GM12801 (cell line): ENCODE results near the gene RPL13A.

Source experiments
- TF ChIP-seq, protein P1 (sequence below): IDR thresholded peaks from one replicate; pipeline ENCODE4 v1.5.1; 2011; ENCODE audit warnings: control low read depth; ENCODE audit not compliant: insufficient read length; ENCODE audit errors: extremely low read depth

Gene RPL13A

DNA sequence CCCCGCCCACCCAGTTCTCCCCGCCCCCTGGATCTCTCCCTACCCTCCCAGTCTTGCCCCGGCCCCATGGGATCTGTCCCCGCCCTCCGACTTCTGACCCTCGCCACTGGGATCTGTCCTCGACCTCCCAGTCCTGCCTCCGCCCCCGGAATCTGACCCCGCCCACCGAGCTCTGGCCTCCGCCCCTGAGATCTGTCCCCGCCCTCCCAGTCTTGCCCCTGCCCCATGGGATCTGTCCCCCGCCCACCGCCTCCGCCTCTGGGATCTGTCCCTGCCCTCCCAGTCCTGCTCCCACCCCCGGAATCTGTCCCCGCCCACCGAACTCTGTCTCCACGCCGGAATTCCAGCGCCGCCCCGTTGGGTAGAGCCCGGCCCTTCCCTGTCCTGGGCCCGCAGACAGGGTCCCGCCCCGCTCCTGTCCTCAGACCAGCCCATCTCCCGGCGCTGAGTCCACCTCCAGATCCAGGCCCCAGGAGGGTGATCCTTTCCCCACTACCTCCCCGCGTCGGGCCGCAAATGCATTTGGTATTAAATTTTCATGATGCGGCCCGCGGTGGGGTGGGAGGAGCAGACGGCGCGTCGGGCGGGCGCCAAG lies 44.5 kb upstream of the RPL13A start:
- TF ChIP-seq, protein P1, sequence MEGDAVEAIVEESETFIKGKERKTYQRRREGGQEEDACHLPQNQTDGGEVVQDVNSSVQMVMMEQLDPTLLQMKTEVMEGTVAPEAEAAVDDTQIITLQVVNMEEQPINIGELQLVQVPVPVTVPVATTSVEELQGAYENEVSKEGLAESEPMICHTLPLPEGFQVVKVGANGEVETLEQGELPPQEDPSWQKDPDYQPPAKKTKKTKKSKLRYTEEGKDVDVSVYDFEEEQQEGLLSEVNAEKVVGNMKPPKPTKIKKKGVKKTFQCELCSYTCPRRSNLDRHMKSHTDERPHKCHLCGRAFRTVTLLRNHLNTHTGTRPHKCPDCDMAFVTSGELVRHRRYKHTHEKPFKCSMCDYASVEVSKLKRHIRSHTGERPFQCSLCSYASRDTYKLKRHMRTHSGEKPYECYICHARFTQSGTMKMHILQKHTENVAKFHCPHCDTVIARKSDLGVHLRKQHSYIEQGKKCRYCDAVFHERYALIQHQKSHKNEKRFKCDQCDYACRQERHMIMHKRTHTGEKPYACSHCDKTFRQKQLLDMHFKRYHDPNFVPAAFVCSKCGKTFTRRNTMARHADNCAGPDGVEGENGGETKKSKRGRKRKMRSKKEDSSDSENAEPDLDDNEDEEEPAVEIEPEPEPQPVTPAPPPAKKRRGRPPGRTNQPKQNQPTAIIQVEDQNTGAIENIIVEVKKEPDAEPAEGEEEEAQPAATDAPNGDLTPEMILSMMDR = no peak

GRCh38 chr19:49443366-49444099 lies 43.9 kb upstream of the RPL13A start:
- TF ChIP-seq, protein P1 = peak; percentile 17

- TF ChIP-seq, protein P1 = no peak
Measured at GRCh38 chr19:49445997-49446396, 41.4 kb upstream of the RPL13A start.

DNA sequence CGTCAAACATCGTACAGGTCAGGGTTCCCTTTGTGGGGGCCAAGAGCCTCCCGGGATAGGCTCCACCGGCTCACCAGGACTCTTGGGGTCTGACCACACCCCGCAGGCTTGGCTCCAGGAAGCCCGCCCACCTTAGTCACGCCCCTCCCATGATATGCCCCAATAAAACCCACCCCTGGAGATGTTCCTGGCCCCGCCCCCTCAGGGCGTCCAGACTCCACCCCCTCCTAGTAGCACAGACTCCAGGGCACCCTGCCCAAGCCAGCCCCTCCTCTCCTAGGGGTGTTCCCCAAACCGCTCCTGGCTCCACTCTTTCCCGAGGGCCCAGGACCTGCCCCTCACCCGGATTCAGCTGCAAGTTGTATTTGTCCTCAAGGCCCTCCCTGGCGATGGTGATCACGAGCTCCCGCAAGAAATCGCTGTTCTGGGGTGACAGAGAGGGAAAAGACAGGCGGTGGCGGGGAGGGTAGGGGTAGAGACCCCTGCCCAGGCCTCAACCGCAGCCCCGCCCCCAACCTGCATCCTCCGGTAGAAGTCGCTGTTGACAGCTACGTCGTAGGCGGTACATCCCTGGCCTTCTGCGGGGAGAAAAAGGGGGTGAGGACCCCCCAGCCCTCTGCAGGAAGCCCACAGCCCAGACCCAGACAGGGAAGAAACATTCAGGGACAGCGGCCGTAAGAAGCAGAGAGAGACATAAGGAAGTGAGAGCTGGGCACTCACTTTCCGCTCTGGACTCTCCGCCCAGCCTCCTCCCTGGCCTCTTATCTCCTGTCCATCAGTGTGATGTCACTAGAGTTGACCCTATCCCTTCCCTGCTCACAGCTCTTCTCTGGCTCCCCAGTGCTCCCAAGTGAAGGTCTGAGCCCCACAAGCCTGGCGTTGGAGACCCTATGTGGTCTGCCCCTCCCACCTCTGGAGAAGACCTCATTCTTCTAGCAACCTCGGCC lies 39.6 kb upstream of the RPL13A start:
- TF ChIP-seq, protein P1 = no peak

DNA sequence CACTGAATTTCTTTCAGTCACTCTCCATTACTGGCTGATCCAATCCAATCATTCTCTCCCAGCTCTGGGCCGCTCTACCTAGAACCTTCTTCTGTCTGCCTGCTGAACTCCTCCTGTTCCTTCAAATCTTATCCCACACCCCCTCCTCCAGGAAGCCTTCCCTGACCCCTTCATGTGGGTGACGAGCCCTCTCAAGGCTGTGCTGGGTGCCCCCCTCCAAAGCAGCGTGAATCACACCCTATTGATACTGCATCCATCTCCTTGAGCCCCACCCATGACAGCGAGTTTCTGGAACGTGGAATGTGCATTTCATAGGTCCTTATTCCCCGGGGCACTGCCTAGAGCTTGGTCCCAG lies 39.0 kb upstream of the RPL13A start:
- TF ChIP-seq, protein P1 = no peak

DNA sequence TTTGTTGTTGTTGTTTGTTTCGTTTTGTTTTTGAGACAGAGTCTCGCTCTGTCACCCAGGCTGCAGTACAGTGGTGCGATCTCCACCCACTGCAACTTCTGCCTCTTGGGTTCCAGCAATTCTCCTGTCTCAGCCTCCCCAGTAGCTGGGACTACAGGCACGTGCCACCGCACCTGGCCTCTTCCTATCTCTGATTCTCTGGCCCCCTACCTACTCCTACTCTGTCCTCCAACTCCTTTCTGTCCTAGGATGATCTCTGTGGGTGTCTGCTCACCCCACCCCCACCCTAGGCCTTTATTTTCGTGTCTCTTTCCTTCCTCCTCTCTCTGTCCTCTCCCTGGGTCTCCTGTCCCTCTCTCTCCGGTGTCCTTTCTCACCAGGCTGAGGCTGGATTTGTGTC lies 37.0 kb upstream of the RPL13A start:
- TF ChIP-seq, protein P1 = no peak
